T-helper 2 cell treated with Interferon-gamma antibody and Interleukin-4, amounts not matched to agents 100 ng/mL and 5 ng/mL, for 36 hours (primary cell): ENCODE measurements around the gene HLA-DMB. TPM values are rescaled to one million over a fixed set of nuclear protein-coding genes. Genes with fewer than 3 reads are reported as not detected.
"Not testable (repeated sequence)": the region's sequence is repeated elsewhere in the genome, so short reads cannot be mapped to it uniquely, and the experiment has no call there.

Experiments
- intact Hi-C: fragments of 100-400 bp; cut with micrococcal nuclease; formaldehyde crosslinking; loops from one replicate; pipeline ENCODE4 v1.15.1; 2023
- total RNA-seq: library from RNA; stranded (reverse); gene quantifications from 2 replicates; pipeline ENCODE4 v1.2.3, GENCODE V29; 2022

The HLA-DMB gene
- total RNA-seq, 1 donor from 2014 or later = 9.0 TPM

DNA sequence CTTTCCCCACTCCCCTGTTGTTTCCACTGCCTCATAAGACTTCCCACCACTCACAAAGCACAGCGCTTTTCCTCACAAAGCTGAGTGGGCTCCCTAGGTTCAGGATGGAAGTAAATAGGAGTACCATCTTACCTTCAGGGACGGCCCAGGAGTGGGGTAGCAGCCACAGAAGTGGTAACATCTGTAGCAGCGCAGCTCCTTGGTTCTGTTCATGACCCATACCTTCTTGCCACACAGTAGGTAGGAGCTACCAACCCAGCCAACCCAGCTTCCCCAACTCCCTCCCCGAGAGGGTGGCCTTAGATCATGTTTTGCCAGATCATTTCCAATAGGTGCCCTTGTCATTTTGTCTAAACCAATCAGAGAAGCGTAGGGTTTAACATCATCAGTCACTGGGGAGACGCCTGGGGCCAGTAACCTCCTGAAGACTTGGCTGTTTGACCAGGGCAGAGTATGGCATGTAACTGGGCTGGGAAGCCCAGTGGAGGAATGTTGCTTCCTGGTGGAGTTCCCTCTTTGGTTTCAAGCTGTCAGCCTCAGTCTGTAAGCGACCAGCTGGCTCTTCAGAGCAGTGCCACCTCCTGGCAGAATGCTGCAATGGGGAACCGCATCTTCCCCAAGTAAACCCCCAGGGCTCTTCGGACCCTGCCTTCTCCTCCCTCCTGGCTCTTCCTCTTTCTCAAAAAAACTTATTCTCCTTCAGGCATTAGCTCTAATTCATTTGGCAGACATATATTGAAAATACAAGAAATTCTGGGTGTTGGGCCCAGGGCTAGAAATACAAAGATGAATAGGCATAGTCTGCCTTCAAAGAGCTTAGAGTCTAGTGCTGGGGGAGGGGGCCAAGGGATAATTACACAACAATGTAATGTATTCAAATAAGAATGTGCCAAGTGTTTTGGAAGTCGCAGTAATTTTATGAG is 12.2 kb upstream of the HLA-DMB start, which contains the start of gene HLA-DMA:
TSS of gene HLA-DMA (minus strand) at position 281 of the 923 bp plus-strand sequence. CDS start at position 220, 61 bp downstream.
- intact Hi-C loops = loop anchor here (1.0 to 2.0 kb wide), 5 partner anchors 12 to 58 kb away; partner anchors contain the start of gene HLA-DMB

GRCh38 chr6:32950449-32950848 is 9.6 kb upstream of the HLA-DMB start:
- intact Hi-C loops = no loop called here

- intact Hi-C loops = no loop called here
These were observed 9.2 kb upstream of the HLA-DMB start for GRCh38 chr6:32950010-32950409.

DNA sequence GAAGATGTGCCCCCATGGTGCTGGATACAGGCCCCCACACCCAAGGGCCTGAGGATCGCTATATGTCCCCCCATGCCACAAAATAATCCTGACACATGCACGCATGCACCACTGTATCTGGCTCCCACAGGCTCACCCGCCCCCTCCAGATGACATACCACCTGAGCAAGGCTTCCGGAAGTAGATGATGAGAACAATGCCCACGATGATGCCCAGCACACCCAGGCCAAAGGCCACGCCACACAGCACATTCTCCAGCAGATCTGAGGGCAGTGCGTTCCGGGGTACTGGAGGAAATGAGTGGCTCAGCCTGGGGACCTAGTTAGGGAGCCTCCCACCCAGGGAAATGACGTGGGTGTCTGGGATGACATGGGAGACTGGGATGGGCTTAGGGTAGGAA is 8.3 kb upstream of the HLA-DMB start:
- intact Hi-C loops = no loop called here

- intact Hi-C loops = no loop called here
These were observed 7.0 kb upstream of the HLA-DMB start for GRCh38 chr6:32947552-32948465.

GRCh38 chr6:32946893-32947292 is 6.1 kb upstream of the HLA-DMB start:
- intact Hi-C loops = no loop called here

DNA sequence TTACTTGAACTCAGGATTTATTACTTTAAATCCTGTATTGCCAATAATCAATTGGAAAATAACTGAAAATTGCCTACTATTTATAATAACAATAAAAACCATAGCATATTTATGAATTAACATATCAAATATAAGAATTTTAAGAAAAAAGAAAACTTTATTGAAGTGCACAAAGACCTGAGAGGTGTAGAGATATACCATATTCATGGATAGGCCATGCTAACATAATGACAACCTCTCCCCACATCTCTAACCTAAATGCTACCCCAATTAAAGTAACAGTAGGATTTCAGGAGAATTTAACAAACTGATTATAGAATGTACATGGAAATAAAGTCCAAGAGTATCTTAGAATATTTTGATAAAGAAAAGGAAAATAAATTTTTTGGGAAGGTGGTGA is 5.1 kb upstream of the HLA-DMB start:
- intact Hi-C loops = no loop called here

GRCh38 chr6:32945108-32945760 is 4.4 kb upstream of the HLA-DMB start:
- intact Hi-C loops = no loop called here

GRCh38 chr6:32943864-32944649 is 3.2 kb upstream of the HLA-DMB start:
- intact Hi-C loops = no loop called here

- intact Hi-C loops = not testable (repeated sequence)
These were observed 1.8 kb upstream of the HLA-DMB start for GRCh38 chr6:32942555-32943123.

GRCh38 chr6:32941214-32941768 is 463 bp upstream of the HLA-DMB start:
- intact Hi-C loops = loop anchor here (1.0 to 2.0 kb wide), 4 partner anchors 12 to 46 kb away; partner anchors contain the start of gene HLA-DMA

- intact Hi-C loops = no loop called here
These were observed 2.3 kb downstream of the HLA-DMB start for GRCh38 chr6:32938494-32938893.

- intact Hi-C loops = no loop called here
These were observed 3.6 kb downstream of the HLA-DMB start for GRCh38 chr6:32937230-32937633.

DNA sequence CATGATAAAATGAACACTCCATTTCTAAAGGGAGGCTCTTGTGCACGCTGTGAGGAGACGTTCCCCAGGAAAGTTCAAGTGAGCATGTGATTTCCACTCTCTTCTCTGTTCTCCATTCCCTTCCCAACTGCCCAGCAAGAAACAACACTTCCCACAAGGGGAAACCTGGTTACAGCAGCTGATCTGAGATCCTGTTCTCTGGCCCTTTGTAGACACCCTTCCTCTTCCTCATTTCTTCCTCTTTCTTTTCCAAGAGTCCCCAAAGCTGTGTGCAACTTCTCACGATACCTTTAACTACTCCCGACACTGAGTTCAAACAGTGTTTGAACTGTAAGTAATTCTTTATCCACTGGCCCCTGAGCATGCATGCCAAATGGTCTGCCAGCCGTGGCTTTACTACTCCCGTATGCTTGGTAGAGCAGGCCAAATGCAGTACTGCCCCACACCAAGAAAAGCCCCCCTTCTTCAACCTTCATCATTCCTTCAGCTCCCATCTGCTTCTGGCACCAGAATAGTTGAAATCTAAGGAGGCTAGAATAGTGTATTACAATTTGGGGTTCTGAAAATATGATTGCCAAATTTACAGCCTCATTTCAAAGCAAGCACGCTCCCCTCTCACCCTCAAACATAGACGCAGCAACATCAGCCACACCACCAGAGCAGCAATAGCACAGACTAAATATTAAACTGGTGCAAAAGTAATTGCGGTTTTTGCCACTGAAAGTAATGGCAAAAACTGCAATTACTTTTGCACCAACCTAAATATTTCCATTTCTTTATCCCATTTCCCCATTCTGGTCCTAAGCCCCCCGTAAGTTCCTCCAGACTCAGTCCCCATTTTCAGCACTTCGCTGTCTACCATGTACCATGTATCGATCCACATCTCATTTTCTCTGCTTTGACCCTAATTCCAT is 4.3 kb downstream of the HLA-DMB start:
- intact Hi-C loops = no loop called here

DNA sequence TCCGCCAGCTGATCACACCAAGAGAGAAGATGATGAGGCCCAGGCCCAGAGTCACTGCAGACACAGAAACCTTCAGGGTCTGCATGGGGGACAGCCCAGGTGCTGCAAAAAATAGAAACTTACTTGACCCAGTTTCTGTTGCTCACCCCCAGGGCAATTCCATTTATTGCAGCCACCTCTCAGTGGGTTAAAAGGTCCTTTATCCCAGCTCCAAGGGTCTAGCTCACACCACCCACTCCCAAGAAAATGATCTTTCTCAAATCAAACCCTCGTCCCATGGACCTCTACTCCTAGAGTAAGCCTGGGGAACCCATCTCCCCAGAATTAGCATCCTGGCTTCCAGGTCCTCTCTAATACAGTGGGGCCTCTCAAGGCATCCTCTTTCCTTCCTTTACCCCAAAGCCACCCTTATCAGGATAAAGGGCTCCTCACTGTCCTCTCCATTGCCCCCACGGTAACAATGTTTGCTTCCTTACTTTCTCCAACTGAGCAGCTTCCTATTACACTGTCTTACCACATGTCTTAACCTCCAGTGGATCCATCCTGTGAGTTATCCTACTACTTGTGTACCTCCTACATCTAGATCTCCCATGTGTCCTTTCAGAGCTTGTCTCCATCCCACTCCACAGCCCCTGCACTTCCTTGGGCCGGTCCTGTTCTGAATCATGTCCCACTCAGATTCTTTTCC is 5.1 kb downstream of the HLA-DMB start:
- intact Hi-C loops = no loop called here

DNA sequence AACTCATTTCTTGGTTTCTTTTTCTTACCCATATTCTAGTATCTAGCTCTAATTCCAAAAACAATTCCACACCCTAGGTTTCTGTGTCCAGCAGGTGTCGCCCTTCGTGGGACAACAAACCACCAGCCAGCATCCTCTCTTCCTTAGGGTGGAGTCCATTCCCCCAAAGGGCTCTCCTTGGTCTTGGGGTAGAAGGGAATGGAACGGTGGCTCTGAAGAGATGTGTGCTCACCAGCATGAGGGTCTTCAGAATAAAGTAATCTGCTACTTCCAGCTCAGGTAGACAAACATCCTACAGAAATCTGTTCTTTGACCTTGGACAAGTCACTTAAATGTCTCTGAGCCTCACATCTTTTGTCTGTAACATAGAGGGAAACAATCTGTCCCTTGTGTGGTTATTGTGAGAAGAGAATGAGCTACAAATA is 7.2 kb downstream of the HLA-DMB start:
- intact Hi-C loops = loop anchor here (1.0 to 5.0 kb wide), 3 partner anchors 19 to 51 kb away; partner anchors contain the start of genes BRD2 and HLA-DMA

DNA sequence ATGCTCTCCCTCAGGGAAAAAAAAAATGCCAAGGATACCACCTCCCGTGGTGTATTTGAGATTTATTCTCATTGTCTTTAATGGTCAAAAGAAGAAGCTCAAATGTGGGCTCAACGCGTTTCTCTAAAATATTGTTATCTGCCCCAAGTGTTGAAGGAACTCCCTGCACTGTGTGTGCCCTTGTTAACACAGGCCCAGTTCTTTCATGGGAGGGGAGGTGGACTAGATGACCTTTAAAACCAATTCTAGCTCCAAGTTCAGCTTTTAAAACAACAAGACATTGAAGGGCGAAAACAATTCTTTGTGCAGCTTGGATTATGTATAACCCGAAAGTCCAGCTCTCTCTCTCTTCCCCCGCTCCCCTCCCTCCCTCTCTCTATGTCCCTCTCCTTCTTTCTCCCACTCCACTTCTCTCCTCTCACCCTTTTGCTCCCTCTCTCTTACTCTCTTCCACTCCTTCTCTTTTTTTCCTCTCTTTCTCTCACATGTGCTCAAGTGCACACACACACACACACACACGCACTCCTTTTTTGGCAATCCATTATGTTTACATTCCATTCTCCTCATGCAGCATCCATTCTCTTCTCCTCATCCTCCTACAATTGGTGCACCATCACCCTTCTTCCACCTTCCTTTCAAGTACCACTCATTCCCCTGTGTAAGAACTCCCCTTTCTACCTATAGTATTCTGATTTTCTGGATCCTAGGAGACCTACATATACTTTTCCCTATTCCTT is 8.5 kb downstream of the HLA-DMB start:
- intact Hi-C loops = loop anchor here (2.0 to 5.0 kb wide), 2 partner anchors 21 to 35 kb away; partner anchors contain the start of genes BRD2 and HLA-DMA
